Right atrium auricular region (tissue), 2 donors: ENCODE measurements around the gene FMNL1. TPM values are rescaled to one million over a fixed set of nuclear protein-coding genes. Genes with fewer than 3 reads are reported as not detected.

Experiments used
- DNase-seq: peaks from one replicate; pipeline ENCODE4 v3.0.0-alpha.2; 2019; ENCODE audit warnings: low spot score
- H3K27ac ChIP-seq, 2 donors: fragments of 200-600 bp; sonication (generic); 1 replicate in 1 of 2; 2 replicates in 1 of 2; pipeline ENCODE4 v1.5.1; 2016 to 2019
- H3K27me3 ChIP-seq, 2 donors: fragments of 200-600 bp; sonication (generic); one replicate each; pipeline versions ENCODE4 v1.5.1 to v1.6.0; 2017 to 2019
- H3K36me3 ChIP-seq: fragments of 200-600 bp; sonication (generic); one replicate; pipeline ENCODE4 v1.5.1; 2016
- H3K4me1 ChIP-seq, 2 donors: fragments of 200-600 bp; sonication (generic); one replicate each; pipeline versions ENCODE4 v1.5.1 to v1.6.0; 2017 to 2019
- H3K4me3 ChIP-seq, 2 donors: fragments of 200-600 bp; sonication (generic); 1 replicate in 1 of 2; 2 replicates in 1 of 2; pipeline ENCODE4 v1.5.1; 2017 to 2019; ENCODE audit warnings: mild to moderate bottlenecking in 1 of 2, moderate library complexity in 1 of 2
- H3K9me3 ChIP-seq, 2 donors: fragments of 200-600 bp; sonication (generic); one replicate each; pipeline ENCODE4 v1.5.1; 2019
- CTCF ChIP-seq, 2 donors: fragments of 200-600 bp; sonication (generic); IDR thresholded peaks; one replicate each; pipeline ENCODE4 v1.5.1; 2019; ENCODE audit warnings: antibody characterized with exemption in 2 of 2
- total RNA-seq, 2 donors: library from RNA; depleted of rRNA; stranded (reverse); fragments of >200 nt; gene quantifications; one replicate each; pipeline ENCODE4 v1.1.0, GENCODE V29; 2016

Gene FMNL1
- total RNA-seq, 2 donors from 2014 or later: 7.6 to 13.6 TPM

GRCh38 chr17:45265821-45266220 lies 44.1 kb downstream of the FMNL1 start:
- TF ChIP-seq CTCF (IDR thresholded peaks at IDR 0.05): no peak
- H3K4me3 ChIP-seq: no peak overlapping the region
- peaks cover 0 to 33% of the 10 kb centered on the region in 2 donors for H3K4me1 ChIP-seq
- no peak for DNase-seq
- no peaks in the 10 kb centered on the region for H3K9me3 ChIP-seq
- peaks cover 76% of the 10 kb centered on the region for H3K36me3 ChIP-seq
- no peaks in the 10 kb centered on the region for H3K27me3 ChIP-seq
- no peak overlapping the region for H3K27ac ChIP-seq

- Histone ChIP-seq H3K4me3 (no peak overlapping the region), H3K27me3 (no peaks in the 10 kb centered on the region), H3K27ac (no peak overlapping the region), H3K36me3 (peaks cover 82% of the 10 kb centered on the region), H3K9me3 (no peaks in the 10 kb centered on the region), H3K4me1 (peaks cover 0 to 27% of the 10 kb centered on the region in 2 donors)
- TF ChIP-seq CTCF (IDR thresholded peaks at IDR 0.05): no peak
- no peak for DNase-seq
Measured at GRCh38 chr17:45266372-45266926, 44.8 kb downstream of the FMNL1 start.

DNA sequence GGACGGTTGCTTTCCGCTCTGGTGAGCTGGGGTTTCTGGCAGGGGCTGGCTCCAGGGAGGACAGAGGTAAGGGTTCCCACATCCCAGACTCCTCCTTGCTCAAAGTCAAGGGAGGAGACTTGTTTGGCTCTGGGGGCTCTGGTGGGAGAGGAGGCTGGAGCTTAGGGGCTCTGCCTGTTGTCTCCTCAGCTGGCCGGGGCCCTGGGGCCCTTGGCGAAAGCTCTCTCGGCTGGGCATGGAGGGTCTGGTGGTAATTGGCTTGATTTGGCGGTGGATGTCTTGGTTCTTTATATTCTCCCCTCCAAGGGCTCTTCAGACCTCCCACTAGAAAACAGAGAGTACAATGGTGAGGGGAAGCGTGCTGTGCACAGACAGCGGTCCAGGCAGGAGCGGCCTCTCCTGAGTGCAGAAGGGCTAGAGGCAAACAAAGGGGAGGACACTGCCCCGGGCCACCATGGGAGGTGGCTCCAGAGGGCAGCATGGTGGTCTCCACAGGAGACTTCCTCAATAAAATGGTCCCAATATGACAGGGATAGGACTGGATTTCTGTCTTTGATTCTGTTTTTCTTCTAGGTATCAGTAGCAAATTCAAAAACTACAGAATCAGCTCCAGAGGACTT lies 45.9 kb downstream of the FMNL1 start:
- Histone ChIP-seq H3K27ac (no peak overlapping the region), H3K36me3 (peaks cover 93% of the 10 kb centered on the region), H3K4me3 (no peak overlapping the region), H3K27me3 (no peaks in the 10 kb centered on the region), H3K9me3 (no peaks in the 10 kb centered on the region), H3K4me1 (peaks cover 0 to 16% of the 10 kb centered on the region in 2 donors)
- no peak for TF ChIP-seq CTCF (IDR thresholded peaks at IDR 0.05)
- no peak for DNase-seq

- no peak for DNase-seq
Measured at GRCh38 chr17:45269912-45270311, 48.2 kb downstream of the FMNL1 start.

DNA sequence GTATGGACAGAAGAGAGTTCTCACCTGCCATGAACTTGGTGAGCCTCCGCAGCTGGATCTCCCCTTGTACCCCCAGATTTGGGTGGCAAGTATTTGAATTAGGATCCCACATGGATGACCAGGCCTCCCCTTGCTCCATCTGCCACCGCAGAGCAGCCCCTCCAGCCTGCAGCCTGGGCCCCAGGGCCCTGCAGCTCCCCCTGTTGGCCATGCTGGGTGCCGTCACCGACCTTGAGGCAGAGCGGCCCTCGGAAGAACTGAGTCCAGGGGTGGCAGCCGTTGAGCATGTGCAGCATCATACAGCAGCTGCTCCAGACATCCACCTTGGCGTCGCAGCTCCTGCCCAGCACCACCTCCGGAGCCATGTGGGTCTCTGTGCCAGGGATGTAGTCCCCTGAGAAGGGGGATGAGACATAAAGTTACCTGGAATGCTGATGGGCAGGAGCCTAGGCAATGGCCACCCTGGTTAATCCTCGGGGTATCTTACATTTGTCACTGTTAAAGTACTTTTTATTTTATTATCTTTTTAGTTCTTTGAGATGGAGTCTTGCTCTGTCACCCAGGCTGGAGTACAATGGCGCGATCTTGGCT lies 49.2 kb downstream of the FMNL1 start:
- no peak overlapping the region for H3K4me3 ChIP-seq
- no peak overlapping the region for H3K27ac ChIP-seq
- no peaks in the 10 kb centered on the region for H3K27me3 ChIP-seq
- H3K9me3 ChIP-seq: no peaks in the 10 kb centered on the region
- peaks cover 0 to 13% of the 10 kb centered on the region in 2 donors for H3K4me1 ChIP-seq
- peak in 1 of 2 donors; percentile 57 for TF ChIP-seq CTCF (IDR thresholded peaks at IDR 0.05)
- peaks cover 87% of the 10 kb centered on the region for H3K36me3 ChIP-seq
- DNase-seq: no peak

More at GRCh38 chr17:45269912-45270311, 48.2 kb downstream of the FMNL1 start:
- Histone ChIP-seq H3K27me3 (no peaks in the 10 kb centered on the region), H3K27ac (no peak overlapping the region), H3K4me3 (no peak overlapping the region), H3K36me3 (peaks cover 97% of the 10 kb centered on the region), H3K9me3 (no peaks in the 10 kb centered on the region), H3K4me1 (peaks cover 0 to 13% of the 10 kb centered on the region in 2 donors)
- no peak for TF ChIP-seq CTCF (IDR thresholded peaks at IDR 0.05)
